Measurements from ENCODE around the gene FAN1.

FAN1 gene

DNA sequence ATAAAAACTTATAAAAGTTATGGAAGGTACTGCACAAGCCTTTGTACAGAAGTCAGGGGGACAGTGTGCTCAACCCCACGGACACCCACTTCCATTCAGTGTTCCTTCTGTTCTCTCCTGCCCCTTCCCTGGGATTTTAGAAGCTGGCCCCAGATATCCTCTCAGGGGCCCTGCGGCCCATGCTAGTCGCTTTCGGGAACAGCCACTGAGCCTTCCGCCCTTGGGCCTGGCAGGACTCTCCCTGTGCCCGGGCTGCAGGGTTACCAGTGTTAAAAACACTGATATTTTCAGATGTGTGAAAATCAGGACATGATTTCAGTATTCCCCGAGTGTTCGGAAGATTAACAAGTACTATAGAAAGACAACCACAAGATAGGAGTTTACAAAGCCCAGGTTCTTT lies 22.4 kb downstream of the FAN1 start:
- no peak overlapping the region for H4K8ac ChIP-seq (ENCODE audit: low read length)
- no peak overlapping the region for H3K18ac ChIP-seq (ENCODE audit: low read depth in 1 of 2, low read length in 2 of 2)
- no peak overlapping the region for H3K4me2 ChIP-seq (ENCODE audit: low read length, poor library complexity, severe bottlenecking)
- H3K9me3 ChIP-seq (ENCODE audit: control insufficient read depth, low read length) = no peaks in the 10 kb centered on the region
- no peak overlapping the region for H3K9ac ChIP-seq (ENCODE audit: low read length)
- H3K23ac ChIP-seq (ENCODE audit: low read length in 2 of 2) = no peak overlapping the region
- no peak overlapping the region for H2BK5ac ChIP-seq (ENCODE audit: low read depth, low read length, poor library complexity, severe bottlenecking)
- H2AK5ac ChIP-seq (ENCODE audit: low read length, severe bottlenecking) = no peak overlapping the region
- no peak overlapping the region for H3K14ac ChIP-seq (ENCODE audit: low read length in 2 of 2)
- DNase-seq = no peak
- H2AFZ ChIP-seq (ENCODE audit: low read depth, low read length) = no peak overlapping the region
- H3K4ac ChIP-seq (ENCODE audit: low read depth in 1 of 2, low read length in 2 of 2) = no peak overlapping the region
- H2BK15ac ChIP-seq (ENCODE audit: low read depth, poor library complexity, severe bottlenecking) = no peak overlapping the region
- H3K4me3 ChIP-seq (ENCODE audit: insufficient read depth in 1 of 2, low read depth in 1 of 2, low read length in 2 of 2) = no peak overlapping the region
- no peak overlapping the region for H2BK120ac ChIP-seq (ENCODE audit: low read depth, low read length)
- H3K27ac ChIP-seq (ENCODE audit: low read length, poor library complexity, severe bottlenecking) = no peak overlapping the region
- no peak overlapping the region for H2BK12ac ChIP-seq (ENCODE audit: low read length in 2 of 2)
- no peaks in the 10 kb centered on the region for H3K27me3 ChIP-seq (ENCODE audit: control insufficient read depth in 1 of 2, insufficient read depth in 1 of 2, low read length in 2 of 2)
- WGBS = 99% methylated on average over 6 of the region's 8 CpGs
- no peak overlapping the region for H4K91ac ChIP-seq (ENCODE audit: low read length)
- peaks cover 39% of the 10 kb centered on the region for H3K4me1 ChIP-seq (ENCODE audit: control insufficient read depth, insufficient read depth, low read depth, low read length)
- H3K79me1 ChIP-seq (replicated peaks; ENCODE audit: low read length, poor library complexity, severe bottlenecking) = peaks cover 5% of the 10 kb centered on the region
- H3K36me3 ChIP-seq (ENCODE audit: control insufficient read depth in 1 of 2, insufficient read depth in 2 of 2, low read depth in 1 of 2, low read length in 2 of 2) = peaks cover 51 to 91% of the 10 kb centered on the region in 2 experiments

DNA sequence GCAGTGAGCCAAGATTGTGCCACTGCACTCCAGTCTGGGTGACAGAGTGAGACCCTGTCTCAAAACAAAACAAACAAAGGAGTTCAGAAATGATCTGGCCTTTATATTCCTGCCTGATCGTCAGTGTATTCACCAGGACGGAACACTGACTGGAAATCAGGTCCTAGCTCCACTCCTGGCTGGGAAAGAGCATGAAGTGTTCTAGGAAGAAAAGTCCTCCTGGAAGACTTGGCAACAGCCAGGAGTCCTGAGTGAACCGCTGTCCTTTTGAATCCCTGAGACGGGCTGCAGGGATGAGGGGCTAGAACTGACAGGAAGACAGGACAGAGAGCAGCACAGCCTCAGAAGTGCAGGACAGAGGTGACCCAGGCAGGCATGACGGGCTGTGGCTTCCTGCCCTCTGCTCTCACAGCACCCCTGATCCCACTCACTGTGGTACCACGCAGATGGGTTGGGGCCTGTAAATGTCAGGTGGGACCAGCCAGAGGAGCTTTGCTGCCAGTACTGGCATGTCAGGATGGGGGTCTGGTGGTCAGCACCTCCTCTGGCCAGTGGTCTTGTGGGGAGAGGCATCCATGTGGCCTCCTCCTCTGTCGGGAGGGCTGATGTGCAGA lies 23.5 kb downstream of the FAN1 start:
- no peak overlapping the region for H4K8ac ChIP-seq (ENCODE audit: low read length)
- H3K23ac ChIP-seq (ENCODE audit: low read length in 2 of 2) = no peak overlapping the region
- no peak for DNase-seq
- WGBS = 96% methylated on average over 7 of the region's 7 CpGs
- no peak overlapping the region for H2BK15ac ChIP-seq (ENCODE audit: low read depth, poor library complexity, severe bottlenecking)
- H2BK120ac ChIP-seq (ENCODE audit: low read depth, low read length) = no peak overlapping the region
- H4K91ac ChIP-seq (ENCODE audit: low read length) = no peak overlapping the region
- no peak overlapping the region for H2AK5ac ChIP-seq (ENCODE audit: low read length, severe bottlenecking)
- H3K36me3 ChIP-seq (ENCODE audit: control insufficient read depth in 1 of 2, insufficient read depth in 2 of 2, low read depth in 1 of 2, low read length in 2 of 2) = peaks cover 51 to 85% of the 10 kb centered on the region in 2 experiments
- no peak overlapping the region for H3K4me3 ChIP-seq (ENCODE audit: insufficient read depth in 1 of 2, low read depth in 1 of 2, low read length in 2 of 2)
- no peak overlapping the region for H3K27ac ChIP-seq (ENCODE audit: low read length, poor library complexity, severe bottlenecking)
- H3K14ac ChIP-seq (ENCODE audit: low read length in 2 of 2) = peak overlapping the region in 1 of 2 experiments; percentile 2
- no peak overlapping the region for H2BK5ac ChIP-seq (ENCODE audit: low read depth, low read length, poor library complexity, severe bottlenecking)
- H3K9ac ChIP-seq (ENCODE audit: low read length) = no peak overlapping the region
- H3K4me1 ChIP-seq (ENCODE audit: control insufficient read depth, insufficient read depth, low read depth, low read length) = peaks cover 35% of the 10 kb centered on the region
- H3K18ac ChIP-seq (ENCODE audit: low read depth in 1 of 2, low read length in 2 of 2) = no peak overlapping the region
- no peak overlapping the region for H2AFZ ChIP-seq (ENCODE audit: low read depth, low read length)
- no peaks in the 10 kb centered on the region for H3K9me3 ChIP-seq (ENCODE audit: control insufficient read depth, low read length)
- H3K79me1 ChIP-seq (replicated peaks; ENCODE audit: low read length, poor library complexity, severe bottlenecking) = peaks cover 5% of the 10 kb centered on the region
- no peaks in the 10 kb centered on the region for H3K27me3 ChIP-seq (ENCODE audit: control insufficient read depth in 1 of 2, insufficient read depth in 1 of 2, low read length in 2 of 2)
- no peak overlapping the region for H3K4me2 ChIP-seq (ENCODE audit: low read length, poor library complexity, severe bottlenecking)
- H2BK12ac ChIP-seq (ENCODE audit: low read length in 2 of 2) = no peak overlapping the region
- H3K4ac ChIP-seq (ENCODE audit: low read depth in 1 of 2, low read length in 2 of 2) = no peak overlapping the region

DNA sequence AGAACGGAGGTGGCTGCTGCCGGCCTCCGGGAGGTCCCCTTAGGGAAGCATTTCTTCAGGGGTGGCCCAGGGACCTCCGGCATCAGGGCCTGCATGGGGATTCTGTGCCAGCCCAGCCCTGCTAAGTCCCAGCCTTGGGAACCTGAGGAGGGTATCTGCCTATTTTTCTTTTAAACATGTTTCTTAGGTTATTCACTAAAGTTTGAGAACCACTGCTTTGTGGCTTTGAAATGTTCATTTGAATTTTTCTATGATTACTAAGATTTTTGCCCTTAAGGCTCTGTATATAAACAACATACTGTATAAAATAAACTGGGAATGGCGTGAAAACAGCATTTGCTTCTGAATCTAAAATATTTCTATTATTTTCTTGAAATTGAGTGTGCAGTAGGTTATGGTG lies 24.4 kb downstream of the FAN1 start:
- Histone ChIP-seq H3K4me1 (ENCODE audit: control insufficient read depth, insufficient read depth, low read depth, low read length) (peaks cover 32% of the 10 kb centered on the region), H3K4me3 (ENCODE audit: insufficient read depth in 1 of 2, low read depth in 1 of 2, low read length in 2 of 2) (no peak overlapping the region), H4K8ac (ENCODE audit: low read length) (no peak overlapping the region), H2BK5ac (ENCODE audit: low read depth, low read length, poor library complexity, severe bottlenecking) (no peak overlapping the region), H3K27ac (ENCODE audit: low read length, poor library complexity, severe bottlenecking) (no peak overlapping the region), H3K27me3 (ENCODE audit: control insufficient read depth in 1 of 2, insufficient read depth in 1 of 2, low read length in 2 of 2) (no peaks in the 10 kb centered on the region), H2BK120ac (ENCODE audit: low read depth, low read length) (no peak overlapping the region), H2BK12ac (ENCODE audit: low read length in 2 of 2) (no peak overlapping the region), H3K14ac (ENCODE audit: low read length in 2 of 2) (no peak overlapping the region), H3K36me3 (ENCODE audit: control insufficient read depth in 1 of 2, insufficient read depth in 2 of 2, low read depth in 1 of 2, low read length in 2 of 2) (peaks cover 51 to 77% of the 10 kb centered on the region in 2 experiments), H3K4me2 (ENCODE audit: low read length, poor library complexity, severe bottlenecking) (no peak overlapping the region), H3K9ac (ENCODE audit: low read length) (no peak overlapping the region), H2AK5ac (ENCODE audit: low read length, severe bottlenecking) (no peak overlapping the region), H3K23ac (ENCODE audit: low read length in 2 of 2) (no peak overlapping the region), H3K4ac (ENCODE audit: low read depth in 1 of 2, low read length in 2 of 2) (no peak overlapping the region), H3K18ac (ENCODE audit: low read depth in 1 of 2, low read length in 2 of 2) (no peak overlapping the region), H3K9me3 (ENCODE audit: control insufficient read depth, low read length) (no peaks in the 10 kb centered on the region), H2AFZ (ENCODE audit: low read depth, low read length) (no peak overlapping the region), H3K79me1 (replicated peaks; ENCODE audit: low read length, poor library complexity, severe bottlenecking) (peaks cover 5% of the 10 kb centered on the region), H4K91ac (ENCODE audit: low read length) (no peak overlapping the region), H2BK15ac (ENCODE audit: low read depth, poor library complexity, severe bottlenecking) (no peak overlapping the region)
- WGBS = 97% methylated on average over 4 of the region's 5 CpGs
- DNase-seq = no peak

DNA sequence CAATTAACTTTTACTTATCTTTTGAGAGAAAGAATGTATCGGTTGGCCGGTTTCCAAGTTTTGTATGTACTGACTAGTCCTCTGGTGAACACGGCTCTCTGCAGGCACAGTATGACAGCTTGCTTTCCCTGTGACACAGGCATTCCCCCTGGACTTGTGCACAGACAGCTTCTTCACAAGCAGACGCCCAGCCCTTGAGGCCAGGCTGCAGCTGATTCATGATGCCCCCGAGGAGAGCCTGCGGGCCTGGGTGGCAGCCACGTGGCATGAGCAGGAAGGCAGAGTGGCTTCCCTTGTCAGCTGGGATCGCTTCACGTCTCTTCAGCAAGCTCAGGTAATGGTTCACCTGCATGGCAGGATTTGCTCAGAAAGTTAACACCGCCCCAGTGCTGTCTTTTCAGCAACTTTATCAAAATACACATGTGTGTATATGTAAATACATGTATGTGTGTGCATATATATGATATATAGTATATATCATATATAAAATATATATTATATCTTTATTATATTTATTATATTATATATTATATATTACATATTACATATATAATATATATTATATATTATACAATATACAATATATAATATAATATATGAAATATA lies 25.5 kb downstream of the FAN1 start:
- no peak overlapping the region for H3K4me2 ChIP-seq (ENCODE audit: low read length, poor library complexity, severe bottlenecking)
- H3K23ac ChIP-seq (ENCODE audit: low read length in 2 of 2) = no peak overlapping the region
- peaks cover 26% of the 10 kb centered on the region for H3K4me1 ChIP-seq (ENCODE audit: control insufficient read depth, insufficient read depth, low read depth, low read length)
- no peaks in the 10 kb centered on the region for H3K9me3 ChIP-seq (ENCODE audit: control insufficient read depth, low read length)
- H3K36me3 ChIP-seq (ENCODE audit: control insufficient read depth in 1 of 2, insufficient read depth in 2 of 2, low read depth in 1 of 2, low read length in 2 of 2) = peaks cover 51 to 66% of the 10 kb centered on the region in 2 experiments
- no peak overlapping the region for H4K91ac ChIP-seq (ENCODE audit: low read length)
- no peak overlapping the region for H2AK5ac ChIP-seq (ENCODE audit: low read length, severe bottlenecking)
- no peak overlapping the region for H2BK12ac ChIP-seq (ENCODE audit: low read length in 2 of 2)
- no peak overlapping the region for H2BK120ac ChIP-seq (ENCODE audit: low read depth, low read length)
- WGBS = 94% methylated on average over 9 of the region's 10 CpGs
- H3K4me3 ChIP-seq (ENCODE audit: insufficient read depth in 1 of 2, low read depth in 1 of 2, low read length in 2 of 2) = no peak overlapping the region
- H3K4ac ChIP-seq (ENCODE audit: low read depth in 1 of 2, low read length in 2 of 2) = no peak overlapping the region
- no peak overlapping the region for H3K27ac ChIP-seq (ENCODE audit: low read length, poor library complexity, severe bottlenecking)
- no peak overlapping the region for H4K8ac ChIP-seq (ENCODE audit: low read length)
- no peak overlapping the region for H2BK5ac ChIP-seq (ENCODE audit: low read depth, low read length, poor library complexity, severe bottlenecking)
- no peak for DNase-seq
- no peak overlapping the region for H3K9ac ChIP-seq (ENCODE audit: low read length)
- peaks cover 5% of the 10 kb centered on the region for H3K79me1 ChIP-seq (replicated peaks; ENCODE audit: low read length, poor library complexity, severe bottlenecking)
- H2AFZ ChIP-seq (ENCODE audit: low read depth, low read length) = no peak overlapping the region
- H3K27me3 ChIP-seq (ENCODE audit: control insufficient read depth in 1 of 2, insufficient read depth in 1 of 2, low read length in 2 of 2) = no peaks in the 10 kb centered on the region
- H3K14ac ChIP-seq (ENCODE audit: low read length in 2 of 2) = no peak overlapping the region
- H3K18ac ChIP-seq (ENCODE audit: low read depth in 1 of 2, low read length in 2 of 2) = no peak overlapping the region
- no peak overlapping the region for H2BK15ac ChIP-seq (ENCODE audit: low read depth, poor library complexity, severe bottlenecking)

Measured in mesenchymal stem cell (in vitro differentiated cells and primary cell).